Measurements from ENCODE around the gene RPS6KA2.

DNA sequence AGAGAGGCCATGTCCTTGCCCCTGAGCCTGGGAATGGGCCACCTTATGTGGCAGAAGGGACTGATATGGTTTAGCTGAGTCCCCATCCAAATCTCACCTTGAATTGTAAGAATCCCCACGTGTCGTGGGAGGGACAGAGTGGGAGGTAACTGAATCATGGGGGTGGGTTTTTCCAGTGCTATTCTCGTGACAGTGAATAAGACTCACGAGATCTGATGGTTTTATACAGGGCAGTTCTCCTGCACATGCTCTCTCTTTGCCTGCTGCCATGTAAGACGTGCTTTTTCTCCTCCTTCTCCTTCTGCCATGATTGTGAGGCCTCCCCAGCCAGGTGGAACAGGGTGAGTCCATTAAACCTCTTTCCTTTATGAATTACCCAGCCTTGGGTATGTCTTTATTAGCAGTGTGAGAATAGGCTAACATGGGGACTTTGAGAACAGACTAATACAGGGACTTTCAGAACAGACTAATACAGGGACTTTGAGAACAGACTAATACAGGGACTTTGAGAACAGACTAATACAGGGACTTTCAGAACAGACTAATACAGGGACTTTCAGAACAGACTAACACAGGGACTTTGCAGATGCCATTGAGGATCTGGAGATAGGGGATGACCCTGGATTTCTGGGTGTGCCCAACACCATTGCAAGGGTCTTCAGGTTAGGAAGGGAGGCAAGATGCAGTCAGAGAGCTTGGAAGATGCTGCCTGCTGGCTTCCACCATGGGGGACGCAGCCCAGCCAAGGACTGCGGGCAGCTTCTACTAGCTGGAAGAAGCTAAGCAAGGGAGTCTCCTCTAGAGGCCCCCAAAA, 127.5 kb downstream of the RPS6KA2 start:
- TF ChIP-seq, protein P1, sequence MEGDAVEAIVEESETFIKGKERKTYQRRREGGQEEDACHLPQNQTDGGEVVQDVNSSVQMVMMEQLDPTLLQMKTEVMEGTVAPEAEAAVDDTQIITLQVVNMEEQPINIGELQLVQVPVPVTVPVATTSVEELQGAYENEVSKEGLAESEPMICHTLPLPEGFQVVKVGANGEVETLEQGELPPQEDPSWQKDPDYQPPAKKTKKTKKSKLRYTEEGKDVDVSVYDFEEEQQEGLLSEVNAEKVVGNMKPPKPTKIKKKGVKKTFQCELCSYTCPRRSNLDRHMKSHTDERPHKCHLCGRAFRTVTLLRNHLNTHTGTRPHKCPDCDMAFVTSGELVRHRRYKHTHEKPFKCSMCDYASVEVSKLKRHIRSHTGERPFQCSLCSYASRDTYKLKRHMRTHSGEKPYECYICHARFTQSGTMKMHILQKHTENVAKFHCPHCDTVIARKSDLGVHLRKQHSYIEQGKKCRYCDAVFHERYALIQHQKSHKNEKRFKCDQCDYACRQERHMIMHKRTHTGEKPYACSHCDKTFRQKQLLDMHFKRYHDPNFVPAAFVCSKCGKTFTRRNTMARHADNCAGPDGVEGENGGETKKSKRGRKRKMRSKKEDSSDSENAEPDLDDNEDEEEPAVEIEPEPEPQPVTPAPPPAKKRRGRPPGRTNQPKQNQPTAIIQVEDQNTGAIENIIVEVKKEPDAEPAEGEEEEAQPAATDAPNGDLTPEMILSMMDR (conservative IDR thresholded peaks at IDR 0.05) = no peak
- no peak for TF ChIP-seq ZFX (IDR thresholded peaks at IDR 0.05)

Measured in C4-2B (cell line).